Upper lobe of left lung (tissue), 4 donors: ENCODE measurements around the gene CLNK.

Source experiments
- POLR2A ChIP-seq, 4 donors: fragments of 450-650 bp; IDR thresholded peaks; one replicate each; pipeline ENCODE4 v1.5.1; 2016 to 2017; ENCODE audit warnings: antibody characterized with exemption in 4 of 4, mild to moderate bottlenecking in 2 of 4
- TF ChIP-seq, protein P1 (sequence below), 6 experiments: fragments of 450-650 bp in 4 of 6; fragments of 200-600 bp in 2 of 6; sonication (generic) in 2 of 6; IDR thresholded peaks; one replicate each; pipeline ENCODE4 v1.5.1; 2016 to 2019; ENCODE audit warnings: antibody characterized with exemption in 6 of 6

DNA sequence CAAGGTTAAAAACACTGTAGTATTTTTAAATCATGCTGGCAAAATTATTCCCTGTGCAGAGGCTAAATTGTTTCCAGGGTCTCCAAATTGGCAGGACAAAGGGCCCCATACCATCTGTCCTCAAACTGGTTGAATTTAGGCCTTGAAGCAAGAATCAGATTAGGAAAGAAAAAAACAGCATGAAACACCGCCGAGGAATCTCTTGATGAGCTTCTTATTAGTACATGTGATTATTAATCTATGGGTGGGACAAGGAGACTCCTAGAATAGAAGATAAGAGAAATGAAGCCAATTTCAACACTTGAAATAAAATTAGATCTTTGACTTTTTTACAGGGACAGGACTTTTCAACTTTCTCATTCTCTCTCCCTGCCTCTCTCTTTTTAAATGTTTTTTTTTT lies 7.1 kb upstream of the CLNK start:
- TF ChIP-seq, protein P1, sequence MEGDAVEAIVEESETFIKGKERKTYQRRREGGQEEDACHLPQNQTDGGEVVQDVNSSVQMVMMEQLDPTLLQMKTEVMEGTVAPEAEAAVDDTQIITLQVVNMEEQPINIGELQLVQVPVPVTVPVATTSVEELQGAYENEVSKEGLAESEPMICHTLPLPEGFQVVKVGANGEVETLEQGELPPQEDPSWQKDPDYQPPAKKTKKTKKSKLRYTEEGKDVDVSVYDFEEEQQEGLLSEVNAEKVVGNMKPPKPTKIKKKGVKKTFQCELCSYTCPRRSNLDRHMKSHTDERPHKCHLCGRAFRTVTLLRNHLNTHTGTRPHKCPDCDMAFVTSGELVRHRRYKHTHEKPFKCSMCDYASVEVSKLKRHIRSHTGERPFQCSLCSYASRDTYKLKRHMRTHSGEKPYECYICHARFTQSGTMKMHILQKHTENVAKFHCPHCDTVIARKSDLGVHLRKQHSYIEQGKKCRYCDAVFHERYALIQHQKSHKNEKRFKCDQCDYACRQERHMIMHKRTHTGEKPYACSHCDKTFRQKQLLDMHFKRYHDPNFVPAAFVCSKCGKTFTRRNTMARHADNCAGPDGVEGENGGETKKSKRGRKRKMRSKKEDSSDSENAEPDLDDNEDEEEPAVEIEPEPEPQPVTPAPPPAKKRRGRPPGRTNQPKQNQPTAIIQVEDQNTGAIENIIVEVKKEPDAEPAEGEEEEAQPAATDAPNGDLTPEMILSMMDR (IDR thresholded peaks at IDR 0.05): no peak
- no peak for TF ChIP-seq POLR2A (IDR thresholded peaks at IDR 0.05)
